OCI-M2 (cell line): Measurements from ENCODE around the gene SLC35F5.
A peak's percentile ranks its signal among the peaks of the same experiment; 100 is the strongest.
"Not testable (repeated sequence)": the region's sequence is repeated elsewhere in the genome, so short reads cannot be mapped to it uniquely, and the experiment has no call there.

ENCODE experiments used
- DNase-seq: peaks from one replicate; lab custom pipeline; 2025; ENCODE audit not compliant: unreplicated experiment; lab: John Stamatoyannopoulos, UW

The SLC35F5 gene

GRCh38 chr2:113756355-113757137, at the start of gene SLC35F5:
Gene SLC35F5, minus strand, starts transcription at chr2:113756642. Its CDS starts 233 bp downstream, at chr2:113756409.
- DNase-seq = peak; percentile 17

- DNase-seq = no peak
Measured at GRCh38 chr2:113799375-113799774, 42.9 kb upstream of the SLC35F5 start.

GRCh38 chr2:113797237-113797636, 40.8 kb upstream of the SLC35F5 start:
- no peak for DNase-seq

GRCh38 chr2:113796592-113797175, 40.2 kb upstream of the SLC35F5 start:
- no peak for DNase-seq

GRCh38 chr2:113795405-113795920, 39.0 kb upstream of the SLC35F5 start:
- DNase-seq = no peak

GRCh38 chr2:113791697-113792590, 35.5 kb upstream of the SLC35F5 start:
- DNase-seq = no peak

- DNase-seq = no peak
Measured at GRCh38 chr2:113784823-113785744, 28.6 kb upstream of the SLC35F5 start.

- no peak for DNase-seq
Measured at GRCh38 chr2:113780472-113780871, 24.0 kb upstream of the SLC35F5 start.

- DNase-seq = no peak
Measured at GRCh38 chr2:113777371-113777770, 20.9 kb upstream of the SLC35F5 start.

- DNase-seq = no peak
Measured at GRCh38 chr2:113776949-113777348, 20.5 kb upstream of the SLC35F5 start.

- not testable (repeated sequence) for DNase-seq
Measured at GRCh38 chr2:113774616-113775015, 18.2 kb upstream of the SLC35F5 start.

GRCh38 chr2:113770929-113771328, 14.5 kb upstream of the SLC35F5 start:
- no peak for DNase-seq

- DNase-seq = no peak
Measured at GRCh38 chr2:113769555-113769954, 13.1 kb upstream of the SLC35F5 start.

GRCh38 chr2:113768770-113769169, 12.3 kb upstream of the SLC35F5 start:
- DNase-seq = no peak

GRCh38 chr2:113767811-113768460, 11.5 kb upstream of the SLC35F5 start:
- no peak for DNase-seq

GRCh38 chr2:113765276-113765675, 8.8 kb upstream of the SLC35F5 start:
- no peak for DNase-seq

- no peak for DNase-seq
Measured at GRCh38 chr2:113762377-113763118, 6.1 kb upstream of the SLC35F5 start.

GRCh38 chr2:113760400-113760799, 4.0 kb upstream of the SLC35F5 start:
- DNase-seq = no peak

GRCh38 chr2:113757138-113757657, 756 bp upstream of the SLC35F5 start:
- DNase-seq = no peak
